SW 1271 (cell line): ENCODE measurements around the gene USP32.

Experiments used
- DNase-seq, 2 experiments: peaks; one replicate each; lab custom pipeline; 2025; lab: John Stamatoyannopoulos, UW

The USP32 gene

GRCh38 chr17:60154616-60155426 lies 237.1 kb downstream of the USP32 start:
- no peak for DNase-seq

- DNase-seq: no peak
Measured at GRCh38 chr17:60153606-60154390, 238.1 kb downstream of the USP32 start.

- no peak for DNase-seq
Measured at GRCh38 chr17:60151355-60151754, 240.6 kb downstream of the USP32 start.

- DNase-seq: no peak
Measured at GRCh38 chr17:60149691-60150582, 242.0 kb downstream of the USP32 start, which contains the start of gene CA4. Gene CA4, plus strand, starts transcription at chr17:60149973. Its CDS starts 62 bp downstream, at chr17:60150035.

- DNase-seq: no peak
Measured at GRCh38 chr17:60148373-60148772, 243.6 kb downstream of the USP32 start.

- DNase-seq: no peak
Measured at GRCh38 chr17:60147553-60148223, 244.2 kb downstream of the USP32 start.

- no peak for DNase-seq
Measured at GRCh38 chr17:60146206-60146605, 245.7 kb downstream of the USP32 start.

- DNase-seq: no peak
Measured at GRCh38 chr17:60145006-60145935, 246.7 kb downstream of the USP32 start.

GRCh38 chr17:60142872-60143499 lies 248.9 kb downstream of the USP32 start:
- peak; percentile 70 to 90 for DNase-seq

- no peak for DNase-seq
Measured at GRCh38 chr17:60141111-60142018, 250.6 kb downstream of the USP32 start.

- no peak for DNase-seq
Measured at GRCh38 chr17:60139438-60140285, 252.3 kb downstream of the USP32 start.

- no peak for DNase-seq
Measured at GRCh38 chr17:60138769-60139437, 253.0 kb downstream of the USP32 start.

- DNase-seq: no peak
Measured at GRCh38 chr17:60137731-60138130, 254.2 kb downstream of the USP32 start.

GRCh38 chr17:60135951-60136666 lies 255.8 kb downstream of the USP32 start:
- no peak for DNase-seq

- peak; percentile 80 to 88 for DNase-seq
Measured at GRCh38 chr17:60135151-60135950, 256.6 kb downstream of the USP32 start.
